ENCODE results near the gene POU2F1. TPM values are rescaled to one million over a fixed set of nuclear protein-coding genes. Genes with fewer than 3 reads are reported as not detected.

Gene POU2F1
- total RNA-seq, 1 experiment from 2014 or later = 25.0 TPM

GRCh38 chr1:167227934-167228378 is 7.3 kb downstream of the POU2F1 start:
- no peak for DNase-seq (ENCODE audit: low spot score)
- Histone ChIP-seq H3K27me3 (replicated peaks; ENCODE audit: insufficient read depth, low read depth, low read length, poor library complexity) (no peaks in the 10 kb centered on the region), H3K27ac (ENCODE audit: low read depth, low read length, poor library complexity, severe bottlenecking) (no peak overlapping the region), H3K4me1 (ENCODE audit: insufficient read depth, low read length, poor library complexity, severe bottlenecking) (peaks cover 19% of the 10 kb centered on the region), H3K36me3 (ENCODE audit: insufficient read depth, low read length, poor library complexity, severe bottlenecking) (no peaks in the 10 kb centered on the region), H3K4me3 (ENCODE audit: low read depth, low read length, poor library complexity, severe bottlenecking) (no peak overlapping the region), H3K9me3 (ENCODE audit: low read depth, low read length, poor library complexity, severe bottlenecking) (no peaks in the 10 kb centered on the region)
- intact Hi-C loops (cut with micrococcal nuclease; ENCODE audit: unreplicated experiment) = no loop called here
- POLR2A ChIA-PET (ENCODE audit: low non-redundant PET) = no interaction called here
- no TSS peak for BruUV-seq (replicated peaks)
- no peak for TF ChIP-seq EZH2 (IDR thresholded peaks at IDR 0.05; ENCODE audit: borderline replicate concordance, low read depth, low read length, poor library complexity, severe bottlenecking)
- CTCF ChIA-PET = no interaction called here

DNA sequence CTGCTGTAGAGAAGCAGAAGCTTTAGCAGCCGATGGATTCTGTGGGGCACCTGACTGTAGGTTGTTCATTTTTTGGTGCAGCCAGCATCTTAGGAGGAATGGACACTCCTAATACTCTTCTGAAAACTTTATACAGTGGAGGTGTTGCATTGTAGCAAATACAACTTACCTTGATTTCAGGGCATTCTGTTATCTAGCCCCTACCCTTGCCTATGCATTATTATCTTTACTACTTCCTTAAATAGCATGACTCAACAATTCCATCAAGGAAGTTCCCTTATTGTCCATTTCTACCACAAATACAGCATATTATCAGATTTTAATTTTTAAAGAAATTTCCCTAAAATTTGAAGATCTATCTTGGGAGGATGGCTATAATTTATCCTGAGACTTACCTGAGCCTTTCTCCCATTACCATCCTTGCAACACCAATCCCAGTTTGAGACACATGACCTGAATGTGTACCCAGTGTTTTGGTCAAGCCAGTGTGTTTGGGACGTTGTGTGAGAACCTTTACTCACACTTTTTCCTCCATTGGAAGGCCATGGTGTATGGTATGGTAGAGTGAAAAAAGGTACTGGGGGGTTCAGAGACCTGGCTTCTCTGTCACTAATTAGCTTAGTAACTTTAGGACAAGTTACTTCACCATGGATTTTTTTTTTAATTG is 9.2 kb downstream of the POU2F1 start:
- H3K36me3 ChIP-seq (ENCODE audit: insufficient read depth, low read length, poor library complexity, severe bottlenecking) = no peaks in the 10 kb centered on the region
- H3K27me3 ChIP-seq (replicated peaks; ENCODE audit: insufficient read depth, low read depth, low read length, poor library complexity) = no peaks in the 10 kb centered on the region
- H3K4me3 ChIP-seq (ENCODE audit: low read depth, low read length, poor library complexity, severe bottlenecking) = no peak overlapping the region
- TF ChIP-seq, protein P1, sequence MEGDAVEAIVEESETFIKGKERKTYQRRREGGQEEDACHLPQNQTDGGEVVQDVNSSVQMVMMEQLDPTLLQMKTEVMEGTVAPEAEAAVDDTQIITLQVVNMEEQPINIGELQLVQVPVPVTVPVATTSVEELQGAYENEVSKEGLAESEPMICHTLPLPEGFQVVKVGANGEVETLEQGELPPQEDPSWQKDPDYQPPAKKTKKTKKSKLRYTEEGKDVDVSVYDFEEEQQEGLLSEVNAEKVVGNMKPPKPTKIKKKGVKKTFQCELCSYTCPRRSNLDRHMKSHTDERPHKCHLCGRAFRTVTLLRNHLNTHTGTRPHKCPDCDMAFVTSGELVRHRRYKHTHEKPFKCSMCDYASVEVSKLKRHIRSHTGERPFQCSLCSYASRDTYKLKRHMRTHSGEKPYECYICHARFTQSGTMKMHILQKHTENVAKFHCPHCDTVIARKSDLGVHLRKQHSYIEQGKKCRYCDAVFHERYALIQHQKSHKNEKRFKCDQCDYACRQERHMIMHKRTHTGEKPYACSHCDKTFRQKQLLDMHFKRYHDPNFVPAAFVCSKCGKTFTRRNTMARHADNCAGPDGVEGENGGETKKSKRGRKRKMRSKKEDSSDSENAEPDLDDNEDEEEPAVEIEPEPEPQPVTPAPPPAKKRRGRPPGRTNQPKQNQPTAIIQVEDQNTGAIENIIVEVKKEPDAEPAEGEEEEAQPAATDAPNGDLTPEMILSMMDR (conservative IDR thresholded peaks at IDR 0.05; ENCODE audit: low read depth, low read length) = no peak
- TF ChIP-seq EZH2 (IDR thresholded peaks at IDR 0.05; ENCODE audit: borderline replicate concordance, low read depth, low read length, poor library complexity, severe bottlenecking) = no peak
- peaks cover 18% of the 10 kb centered on the region for H3K4me1 ChIP-seq (ENCODE audit: insufficient read depth, low read length, poor library complexity, severe bottlenecking)
- ChIA-PET POLR2A (ENCODE audit: low non-redundant PET) (no interaction called here), CTCF (interaction anchor here (0.5 kb wide), 1 partner anchor 10 kb away, joined by 3 read pairs; no protein-coding TSS in a partner anchor)
- no peak for DNase-seq (ENCODE audit: low spot score)
- no TSS peak for BruUV-seq (replicated peaks)
- no peak overlapping the region for H3K27ac ChIP-seq (ENCODE audit: low read depth, low read length, poor library complexity, severe bottlenecking)
- intact Hi-C loops (cut with micrococcal nuclease; ENCODE audit: unreplicated experiment) = no loop called here
- H3K9me3 ChIP-seq (ENCODE audit: low read depth, low read length, poor library complexity, severe bottlenecking) = no peaks in the 10 kb centered on the region

DNA sequence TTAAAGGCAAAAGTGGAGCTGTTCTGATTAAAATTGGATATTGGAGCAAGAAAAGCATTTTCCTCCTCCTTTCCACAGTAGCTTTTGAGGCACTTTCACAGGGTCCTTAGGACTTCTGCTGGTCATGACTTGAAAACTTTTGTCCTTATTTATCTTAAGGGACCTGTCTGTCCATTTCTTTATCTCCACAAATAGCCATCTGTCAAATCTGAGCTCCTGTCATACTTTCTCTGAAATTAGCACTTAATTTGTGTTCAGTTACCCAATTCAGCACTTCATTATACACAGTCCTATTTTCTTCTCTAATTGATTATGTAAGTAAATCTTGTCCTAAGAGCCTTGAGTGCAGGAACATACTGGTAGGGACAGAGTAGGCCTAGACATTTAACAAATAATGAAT is 9.8 kb downstream of the POU2F1 start:
- intact Hi-C loops (cut with micrococcal nuclease; ENCODE audit: unreplicated experiment) = no loop called here
- TF ChIP-seq EZH2 (IDR thresholded peaks at IDR 0.05; ENCODE audit: borderline replicate concordance, low read depth, low read length, poor library complexity, severe bottlenecking) = no peak
- TF ChIP-seq, protein P1 (conservative IDR thresholded peaks at IDR 0.05; ENCODE audit: low read depth, low read length) = no peak
- Histone ChIP-seq H3K27me3 (replicated peaks; ENCODE audit: insufficient read depth, low read depth, low read length, poor library complexity) (no peaks in the 10 kb centered on the region), H3K4me1 (ENCODE audit: insufficient read depth, low read length, poor library complexity, severe bottlenecking) (peaks cover 16% of the 10 kb centered on the region), H3K27ac (ENCODE audit: low read depth, low read length, poor library complexity, severe bottlenecking) (no peak overlapping the region), H3K36me3 (ENCODE audit: insufficient read depth, low read length, poor library complexity, severe bottlenecking) (no peaks in the 10 kb centered on the region), H3K9me3 (ENCODE audit: low read depth, low read length, poor library complexity, severe bottlenecking) (no peaks in the 10 kb centered on the region), H3K4me3 (ENCODE audit: low read depth, low read length, poor library complexity, severe bottlenecking) (no peak overlapping the region)
- CTCF ChIA-PET = interaction anchor here (0.5 kb wide), 1 partner anchor 10 kb away, joined by 3 read pairs; no protein-coding TSS in a partner anchor
- POLR2A ChIA-PET (ENCODE audit: low non-redundant PET) = no interaction called here
- no peak for DNase-seq (ENCODE audit: low spot score)
- no TSS peak for BruUV-seq (replicated peaks)
